ENCODE results near the gene AKAP9.
"Not testable (repeated sequence)": the region's sequence is repeated elsewhere in the genome, so short reads cannot be mapped to it uniquely, and the experiment has no call there.

The AKAP9 gene

DNA sequence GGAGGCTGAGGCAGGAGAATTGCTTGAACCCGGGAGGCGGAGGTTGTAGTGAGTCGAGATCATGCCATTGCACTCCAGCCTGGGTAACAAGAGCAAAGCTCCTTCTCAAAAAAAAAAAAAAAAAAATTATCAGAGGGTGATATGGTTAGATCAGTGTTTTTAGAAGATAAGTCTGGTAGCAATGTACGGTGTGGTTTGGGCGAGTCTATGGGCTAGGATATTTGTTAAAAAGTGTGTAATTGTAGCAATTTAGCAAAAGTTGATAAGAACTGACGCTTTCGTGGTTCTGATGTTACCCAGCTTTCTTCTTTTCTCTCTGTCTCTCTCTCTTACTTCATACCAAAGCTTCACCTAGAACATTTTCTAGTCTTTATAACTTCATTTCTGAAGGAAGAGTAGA is 200.5 kb downstream of the AKAP9 start:
- no peak for DNase-seq

DNA sequence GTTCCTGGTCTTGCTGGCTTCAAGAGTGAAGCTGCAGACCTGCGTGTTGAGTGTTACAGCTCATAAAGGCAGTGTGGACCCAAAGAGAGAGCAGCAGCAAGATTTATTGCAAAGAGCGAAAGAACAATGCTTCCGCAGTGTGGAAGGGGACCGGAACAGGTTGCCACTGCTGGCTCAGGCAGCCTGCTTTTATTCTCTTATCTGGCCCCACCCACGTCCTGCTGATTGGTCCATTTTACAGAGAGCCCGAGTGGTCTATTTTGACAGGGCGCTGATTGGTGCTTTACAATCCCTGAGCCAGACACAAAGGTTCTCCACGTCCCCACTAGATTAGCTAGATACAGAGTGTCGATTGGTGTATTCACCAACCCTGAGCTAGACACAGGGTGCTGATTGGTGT is 202.1 kb downstream of the AKAP9 start:
- not testable (repeated sequence) for DNase-seq

DNA sequence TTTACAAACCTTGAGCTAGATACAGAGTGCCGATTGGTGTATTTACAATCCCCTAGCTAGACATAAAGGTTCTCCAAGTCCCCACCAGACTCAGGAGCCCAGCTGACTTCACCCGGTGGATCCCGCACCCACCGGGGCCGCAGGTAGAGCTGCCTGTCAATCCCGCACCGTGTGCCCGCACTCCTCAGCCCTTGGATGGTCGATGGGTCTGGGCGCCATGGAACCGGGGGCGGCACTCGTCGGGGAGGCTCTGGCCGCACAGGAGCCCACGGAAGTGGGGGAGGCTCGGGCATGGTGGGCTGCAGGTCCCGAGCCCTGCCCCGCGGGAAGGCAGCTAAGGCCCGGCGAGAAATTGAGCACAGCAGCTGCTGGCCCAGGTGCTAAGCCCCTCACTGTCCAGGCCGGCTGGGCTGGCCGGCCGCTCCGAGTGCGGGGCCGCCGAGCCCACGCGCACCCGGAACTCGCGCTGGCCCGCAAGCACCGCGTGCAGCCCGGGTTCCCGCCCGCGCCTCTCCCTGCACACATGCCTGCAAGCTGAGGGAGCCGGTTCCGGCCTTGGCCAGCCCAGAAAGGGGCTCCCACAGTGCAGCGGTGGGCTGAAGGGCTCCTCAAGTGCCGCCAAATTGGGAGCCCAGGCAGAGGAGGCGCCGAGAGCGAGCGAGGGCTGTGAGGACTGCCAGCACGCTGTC is 202.7 kb downstream of the AKAP9 start:
- not testable (repeated sequence) for DNase-seq

DNA sequence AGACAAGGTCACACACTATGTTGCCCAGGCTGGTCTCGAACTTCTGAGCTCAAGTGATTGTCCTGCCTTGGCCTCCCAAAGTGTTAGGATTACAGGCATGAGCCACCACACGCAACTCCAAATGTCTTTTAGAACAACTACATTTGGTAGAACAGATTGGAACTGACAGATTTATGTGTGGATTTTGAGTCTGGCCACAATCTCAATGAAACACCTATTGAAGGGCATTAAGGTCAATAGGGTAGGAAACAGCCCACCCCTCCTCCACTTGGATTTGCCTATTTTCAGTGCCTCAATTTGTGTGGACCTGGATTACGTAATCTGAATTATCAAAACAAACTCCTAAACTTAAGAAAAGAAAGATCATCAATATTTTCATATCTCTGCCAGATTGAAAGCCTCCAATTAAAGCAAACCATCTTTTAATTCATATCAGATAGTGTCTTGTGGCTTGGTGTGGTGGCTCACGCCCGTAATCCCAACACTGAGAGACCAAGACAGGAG is 209.1 kb downstream of the AKAP9 start:
- no peak for DNase-seq

DNA sequence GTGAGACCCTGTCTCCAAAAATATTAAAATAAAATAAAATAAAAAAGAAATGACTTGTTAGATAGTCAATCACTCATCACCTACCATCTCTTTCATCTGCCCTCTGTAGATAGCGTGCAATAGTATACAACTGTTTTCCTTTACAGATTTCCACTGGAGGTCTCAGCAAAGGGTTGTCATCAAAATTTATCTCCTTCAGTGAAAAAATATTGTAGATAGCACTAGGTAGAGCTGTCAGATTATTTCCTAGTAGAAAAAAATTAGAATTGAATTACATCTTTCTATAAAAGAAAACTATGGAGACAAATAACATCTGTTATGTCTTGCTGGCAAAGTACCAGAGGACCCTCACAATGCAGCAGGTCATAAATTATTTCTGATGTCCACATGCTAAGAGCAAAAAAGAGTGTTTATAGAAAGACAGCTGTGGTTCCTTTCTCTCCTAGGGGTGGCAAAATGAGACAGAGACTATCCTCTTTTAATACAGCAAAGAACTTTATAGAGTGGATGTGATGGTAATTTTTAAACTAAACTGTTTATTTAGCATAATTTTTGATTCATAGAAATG is 209.9 kb downstream of the AKAP9 start:
- no peak for DNase-seq

DNA sequence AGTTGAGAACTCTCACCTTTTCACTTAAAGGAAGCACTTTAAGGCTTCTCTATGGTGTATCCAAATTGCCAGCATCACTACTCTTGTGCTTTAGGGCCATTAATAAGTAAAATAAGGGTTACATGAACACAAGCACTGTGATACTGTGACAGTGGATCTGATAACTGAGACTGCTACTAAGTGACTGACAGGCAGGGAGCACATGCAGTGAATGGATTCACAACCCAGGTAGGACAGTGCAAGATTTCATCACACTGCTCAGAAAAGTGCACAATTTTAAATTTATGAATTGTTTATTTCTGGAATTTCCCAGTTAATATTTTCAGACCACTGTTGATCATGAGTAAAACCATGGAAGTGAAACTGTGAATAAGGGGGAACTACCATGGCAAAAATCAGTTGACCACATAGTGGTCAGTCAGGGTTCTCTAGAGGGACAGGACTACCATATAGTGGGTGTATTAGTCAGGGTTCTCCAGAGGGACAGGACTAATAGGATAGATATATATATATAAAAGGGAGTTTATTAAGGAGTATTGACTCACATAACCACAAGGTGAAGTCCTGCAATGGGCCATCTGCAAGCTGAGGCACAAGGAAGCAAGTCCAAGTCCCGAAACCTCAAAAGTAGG is 214.6 kb downstream of the AKAP9 start:
- no peak for DNase-seq

DNA sequence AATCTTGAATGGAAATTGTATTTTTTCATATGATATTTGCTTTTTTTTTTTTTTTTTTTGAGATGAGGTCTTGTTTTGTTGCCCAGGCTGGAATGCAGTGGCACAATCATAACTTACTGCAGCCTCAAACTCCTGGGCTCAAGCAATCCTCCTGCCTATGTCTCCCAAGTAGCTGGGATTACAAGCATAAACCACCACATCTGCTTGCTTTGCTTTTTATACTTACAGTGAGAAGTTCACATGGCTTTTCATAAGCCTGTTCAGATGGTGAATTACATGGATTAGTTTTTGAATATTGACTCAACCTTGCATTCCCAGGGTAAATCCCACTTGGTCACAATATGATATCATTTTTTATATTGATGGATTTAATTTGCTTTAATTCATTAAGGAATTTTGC is 216.3 kb downstream of the AKAP9 start:
- DNase-seq, result no peak

DNA sequence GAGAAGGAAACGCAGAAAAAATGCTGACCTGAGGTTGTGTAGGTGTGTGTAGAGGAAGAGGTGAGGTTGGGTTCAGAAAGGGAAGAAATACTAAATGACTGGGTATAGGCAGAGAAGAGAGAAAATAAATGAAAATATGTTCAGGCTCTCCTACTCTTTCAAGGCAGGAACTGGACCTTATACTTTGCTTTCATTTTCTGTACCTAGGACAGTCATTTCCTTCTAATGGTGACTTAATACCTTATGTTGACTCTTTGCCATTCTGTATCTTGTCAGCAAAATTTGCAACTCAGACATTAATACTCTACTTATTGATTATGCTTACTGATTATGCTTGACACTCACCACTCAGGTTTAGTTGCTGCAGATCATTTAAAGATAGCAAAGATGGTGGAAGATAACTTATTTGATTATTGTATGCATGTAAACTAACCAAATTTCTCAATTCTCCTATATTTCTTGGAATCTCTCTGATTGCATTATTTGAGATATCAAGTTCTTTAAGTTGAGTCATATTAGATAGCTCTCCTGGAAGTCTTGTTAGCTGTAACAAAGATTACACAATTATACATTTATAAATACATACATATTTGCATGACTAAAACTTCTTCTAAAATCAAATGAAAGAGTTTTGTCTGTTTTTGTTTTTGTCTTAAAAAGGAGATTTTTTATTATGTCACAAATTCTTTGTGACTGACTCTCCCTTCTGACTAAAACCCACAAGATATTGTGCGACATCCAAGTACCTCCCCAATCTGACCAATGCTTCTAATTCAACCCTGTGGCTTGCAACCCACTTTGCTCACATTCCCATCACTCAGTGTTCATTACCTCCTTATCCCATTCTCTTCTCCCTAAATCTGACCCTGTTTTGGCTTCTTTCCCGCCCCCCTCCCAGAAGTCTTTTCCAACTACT is 218.3 kb downstream of the AKAP9 start:
- no peak for DNase-seq

All from activated CD4-positive, alpha-beta T cell treated with anti-CD3 and anti-CD28 coated beads, Interleukin-2, amount 50 U/mL, for 16 hours (primary cell).